Measurements from ENCODE around the gene TTC22. TPM values are rescaled to one million over a fixed set of nuclear protein-coding genes. Genes with fewer than 3 reads are reported as not detected.

Gene TTC22
- total RNA-seq, 1 experiment from 2014 or later: 0.10 TPM

DNA sequence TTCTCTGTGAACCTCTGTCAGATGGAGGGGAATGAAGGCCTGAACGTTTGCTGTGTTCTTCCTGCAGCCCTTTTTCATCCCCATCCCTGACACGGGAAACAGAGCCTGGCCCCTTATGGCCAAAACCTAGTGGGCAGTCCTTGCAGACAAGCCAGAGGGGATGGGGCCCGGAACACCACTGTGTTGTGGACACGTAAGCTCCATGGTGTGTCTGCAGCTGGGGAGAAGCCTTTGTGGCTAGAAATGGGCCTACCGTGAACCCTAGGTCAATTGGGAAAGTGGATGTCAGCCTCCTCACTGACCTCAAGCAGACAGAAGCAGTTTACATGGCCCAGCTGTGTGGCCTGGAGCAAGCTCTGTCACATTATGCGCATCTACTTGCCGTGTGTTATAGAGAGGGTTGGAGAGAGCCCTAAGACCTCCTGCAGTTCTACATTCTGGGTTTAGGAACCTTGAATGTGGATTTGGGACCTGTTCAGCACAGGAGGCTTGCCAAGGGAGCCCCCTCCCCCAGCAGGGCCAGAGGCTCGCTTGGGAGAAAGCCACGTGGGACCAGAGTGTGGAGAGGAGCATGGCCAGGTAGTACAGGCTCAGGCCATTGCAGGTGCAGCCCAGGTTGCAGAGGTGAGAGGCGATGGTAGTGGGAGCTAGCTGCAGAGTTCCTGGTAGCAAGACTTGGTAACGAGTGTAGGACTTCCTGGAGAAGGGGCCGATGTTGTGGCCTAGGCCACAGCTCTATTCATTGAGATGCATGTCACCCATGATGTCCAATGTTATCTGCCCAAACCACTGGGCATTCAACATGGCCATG lies 57.5 kb downstream of the TTC22 start:
- in situ Hi-C loops (cut with HindIII; ENCODE audit: low pct_unique_long_range_greater_than_20kb, low sequenced_read_pairs): no loop called here
- Histone ChIP-seq H3K36me3 (ENCODE audit: control insufficient read depth, insufficient read depth, low read length) (peaks cover 13% of the 10 kb centered on the region; the same call in 1 of the 2 replicates), H3K4me3 (ENCODE audit: low read depth in 2 of 2, low read length in 2 of 2) (no peak overlapping the region), H3K27ac (ENCODE audit: low read length) (no peak overlapping the region), H3K4me1 (ENCODE audit: control insufficient read depth, insufficient read depth, low read length) (no peaks in the 10 kb centered on the region), H3K27me3 (ENCODE audit: control insufficient read depth, insufficient read depth, low read length) (no peaks in the 10 kb centered on the region), H3K9me3 (ENCODE audit: control insufficient read depth, insufficient read depth, low read depth, low read length) (no peaks in the 10 kb centered on the region)
- BruUV-seq (replicated peaks): no TSS peak
- TF ChIP-seq POLR2AphosphoS5 (IDR thresholded peaks at IDR 0.05; ENCODE audit: low read depth, low read length) (no peak), SIN3A (IDR thresholded peaks at IDR 0.05; ENCODE audit: borderline replicate concordance, insufficient read depth, low read depth, low read length) (no peak), TCF7L2 (IDR thresholded peaks at IDR 0.05; ENCODE audit: low read depth, low read length) (no peak)
- TF ChIP-seq, protein P1, sequence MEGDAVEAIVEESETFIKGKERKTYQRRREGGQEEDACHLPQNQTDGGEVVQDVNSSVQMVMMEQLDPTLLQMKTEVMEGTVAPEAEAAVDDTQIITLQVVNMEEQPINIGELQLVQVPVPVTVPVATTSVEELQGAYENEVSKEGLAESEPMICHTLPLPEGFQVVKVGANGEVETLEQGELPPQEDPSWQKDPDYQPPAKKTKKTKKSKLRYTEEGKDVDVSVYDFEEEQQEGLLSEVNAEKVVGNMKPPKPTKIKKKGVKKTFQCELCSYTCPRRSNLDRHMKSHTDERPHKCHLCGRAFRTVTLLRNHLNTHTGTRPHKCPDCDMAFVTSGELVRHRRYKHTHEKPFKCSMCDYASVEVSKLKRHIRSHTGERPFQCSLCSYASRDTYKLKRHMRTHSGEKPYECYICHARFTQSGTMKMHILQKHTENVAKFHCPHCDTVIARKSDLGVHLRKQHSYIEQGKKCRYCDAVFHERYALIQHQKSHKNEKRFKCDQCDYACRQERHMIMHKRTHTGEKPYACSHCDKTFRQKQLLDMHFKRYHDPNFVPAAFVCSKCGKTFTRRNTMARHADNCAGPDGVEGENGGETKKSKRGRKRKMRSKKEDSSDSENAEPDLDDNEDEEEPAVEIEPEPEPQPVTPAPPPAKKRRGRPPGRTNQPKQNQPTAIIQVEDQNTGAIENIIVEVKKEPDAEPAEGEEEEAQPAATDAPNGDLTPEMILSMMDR (IDR thresholded peaks at IDR 0.05): no peak
- TF ChIP-seq, protein P2, sequence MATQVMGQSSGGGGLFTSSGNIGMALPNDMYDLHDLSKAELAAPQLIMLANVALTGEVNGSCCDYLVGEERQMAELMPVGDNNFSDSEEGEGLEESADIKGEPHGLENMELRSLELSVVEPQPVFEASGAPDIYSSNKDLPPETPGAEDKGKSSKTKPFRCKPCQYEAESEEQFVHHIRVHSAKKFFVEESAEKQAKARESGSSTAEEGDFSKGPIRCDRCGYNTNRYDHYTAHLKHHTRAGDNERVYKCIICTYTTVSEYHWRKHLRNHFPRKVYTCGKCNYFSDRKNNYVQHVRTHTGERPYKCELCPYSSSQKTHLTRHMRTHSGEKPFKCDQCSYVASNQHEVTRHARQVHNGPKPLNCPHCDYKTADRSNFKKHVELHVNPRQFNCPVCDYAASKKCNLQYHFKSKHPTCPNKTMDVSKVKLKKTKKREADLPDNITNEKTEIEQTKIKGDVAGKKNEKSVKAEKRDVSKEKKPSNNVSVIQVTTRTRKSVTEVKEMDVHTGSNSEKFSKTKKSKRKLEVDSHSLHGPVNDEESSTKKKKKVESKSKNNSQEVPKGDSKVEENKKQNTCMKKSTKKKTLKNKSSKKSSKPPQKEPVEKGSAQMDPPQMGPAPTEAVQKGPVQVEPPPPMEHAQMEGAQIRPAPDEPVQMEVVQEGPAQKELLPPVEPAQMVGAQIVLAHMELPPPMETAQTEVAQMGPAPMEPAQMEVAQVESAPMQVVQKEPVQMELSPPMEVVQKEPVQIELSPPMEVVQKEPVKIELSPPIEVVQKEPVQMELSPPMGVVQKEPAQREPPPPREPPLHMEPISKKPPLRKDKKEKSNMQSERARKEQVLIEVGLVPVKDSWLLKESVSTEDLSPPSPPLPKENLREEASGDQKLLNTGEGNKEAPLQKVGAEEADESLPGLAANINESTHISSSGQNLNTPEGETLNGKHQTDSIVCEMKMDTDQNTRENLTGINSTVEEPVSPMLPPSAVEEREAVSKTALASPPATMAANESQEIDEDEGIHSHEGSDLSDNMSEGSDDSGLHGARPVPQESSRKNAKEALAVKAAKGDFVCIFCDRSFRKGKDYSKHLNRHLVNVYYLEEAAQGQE (IDR thresholded peaks at IDR 0.05; ENCODE audit: insufficient read depth in 1 of 2, low read depth in 2 of 2, low read length in 1 of 2): no peak
- DNase-seq (ENCODE audit: low read depth, low spot score) (no peak), ATAC-seq (no peak)
- intact Hi-C loops (cut with micrococcal nuclease; ENCODE audit: unreplicated experiment): no loop called here
- ChIA-PET POLR2A (no interaction called here), CTCF (no interaction called here)

DNA sequence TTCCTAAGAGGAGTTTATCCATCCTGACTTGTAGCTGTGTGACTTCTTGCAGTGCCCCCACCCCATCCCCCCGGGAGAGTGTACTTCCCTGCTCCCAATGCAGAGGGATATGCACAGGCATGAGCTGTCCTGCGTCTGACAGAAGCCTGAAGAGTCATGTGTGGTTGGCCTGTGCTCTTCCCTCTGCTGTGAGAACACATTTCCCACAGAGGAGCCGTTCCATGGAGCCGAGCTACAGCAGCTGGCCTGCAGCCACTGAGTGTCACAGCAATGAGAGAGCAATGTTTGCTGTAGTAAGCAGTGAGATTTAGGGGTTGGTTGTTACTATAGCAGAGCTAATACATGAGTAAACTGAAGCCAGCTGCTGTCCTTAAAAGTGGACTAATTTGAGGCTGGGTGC lies 58.8 kb downstream of the TTC22 start:
- H3K27me3 ChIP-seq (ENCODE audit: control insufficient read depth, insufficient read depth, low read length): no peaks in the 10 kb centered on the region
- ChIA-PET POLR2A (no interaction called here), CTCF (no interaction called here)
- intact Hi-C loops (cut with micrococcal nuclease; ENCODE audit: unreplicated experiment) (no loop called here), in situ Hi-C loops (cut with HindIII; ENCODE audit: low pct_unique_long_range_greater_than_20kb, low sequenced_read_pairs) (no loop called here)
- H3K4me1 ChIP-seq (ENCODE audit: control insufficient read depth, insufficient read depth, low read length): no peaks in the 10 kb centered on the region
- H3K27ac ChIP-seq (ENCODE audit: low read length): no peak overlapping the region
- BruUV-seq (replicated peaks): no TSS peak
- ATAC-seq: no peak
- no peak overlapping the region for H3K4me3 ChIP-seq (ENCODE audit: low read depth in 2 of 2, low read length in 2 of 2)
- H3K36me3 ChIP-seq (ENCODE audit: control insufficient read depth, insufficient read depth, low read length): peaks cover 13% of the 10 kb centered on the region; the same call in 1 of the 2 replicates
- DNase-seq (ENCODE audit: low read depth, low spot score): no peak
- TF ChIP-seq SIN3A (IDR thresholded peaks at IDR 0.05; ENCODE audit: borderline replicate concordance, insufficient read depth, low read depth, low read length): no peak
- TF ChIP-seq, protein P2 (IDR thresholded peaks at IDR 0.05; ENCODE audit: insufficient read depth in 1 of 2, low read depth in 2 of 2, low read length in 1 of 2): no peak
- TF ChIP-seq, protein P1 (IDR thresholded peaks at IDR 0.05): no peak
- H3K9me3 ChIP-seq (ENCODE audit: control insufficient read depth, insufficient read depth, low read depth, low read length): no peaks in the 10 kb centered on the region

Data from Panc1 (cell line).